ENCODE results near the gene DYNLL2. TPM values are rescaled to one million over a fixed set of nuclear protein-coding genes. Genes with fewer than 3 reads are reported as not detected.
"Not testable (repeated sequence)": the region's sequence is repeated elsewhere in the genome, so short reads cannot be mapped to it uniquely, and the experiment has no call there.

Gene DYNLL2
- total RNA-seq, 1 experiment from 2014 or later: 38.7 TPM

- WGBS (ENCODE audit: extremely low coverage, insufficient read length, low lambda C conversion rate): no CpG with 5 or more reads among the region's 1 CpG
- Histone ChIP-seq H4K20me1 (ENCODE audit: control insufficient read depth, insufficient read depth, insufficient read length) (no peaks in the 10 kb centered on the region), H3K79me1 (ENCODE audit: insufficient read depth, low read depth, low read length, poor library complexity, severe bottlenecking) (no peaks in the 10 kb centered on the region), H3K14ac (ENCODE audit: insufficient read depth, low read length) (no peak overlapping the region), H2BK15ac (ENCODE audit: low read depth, low read length) (no peak overlapping the region), H2BK12ac (ENCODE audit: insufficient read length, low read depth, low read length) (no peak overlapping the region), H3K27me3 (ENCODE audit: insufficient read depth, low read length) (no peaks in the 10 kb centered on the region), H3K4ac (ENCODE audit: low read depth, low read length) (no peak overlapping the region), H3T11ph (ENCODE audit: low read length) (no peak overlapping the region), H3K56ac (ENCODE audit: insufficient read length, low read depth, low read length) (no peak overlapping the region), H3K9ac (ENCODE audit: extremely low read depth, insufficient read length, low read length) (no peak overlapping the region), H4K91ac (ENCODE audit: insufficient read length, low read depth, low read length) (no peak overlapping the region), H3K79me2 (ENCODE audit: insufficient read depth, low read length) (no peaks in the 10 kb centered on the region), H3K23me2 (ENCODE audit: insufficient read length, low read depth, low read length, poor library complexity, severe bottlenecking) (no peaks in the 10 kb centered on the region), H2AFZ (ENCODE audit: low read length) (no peak overlapping the region), H3K4me1 (ENCODE audit: insufficient read depth, low read length) (no peaks in the 10 kb centered on the region), H2BK120ac (ENCODE audit: low read depth, low read length, poor library complexity, severe bottlenecking) (no peak overlapping the region), H2AK5ac (ENCODE audit: insufficient read length, low read length) (no peak overlapping the region), H3K27ac (ENCODE audit: insufficient read length, low read depth, low read length) (no peak overlapping the region), H3K4me2 (ENCODE audit: insufficient read depth, insufficient read length, low read length) (no peak overlapping the region), H4K8ac (replicated peaks; ENCODE audit: insufficient read length, low read depth, low read length) (no peak overlapping the region), H3K23ac (ENCODE audit: insufficient read length, low read depth, low read length) (no peak overlapping the region), H4K5ac (ENCODE audit: insufficient read length, low read depth, low read length) (no peak overlapping the region), H2BK20ac (ENCODE audit: low read depth, low read length, poor library complexity, severe bottlenecking) (no peak overlapping the region), H2BK5ac (ENCODE audit: insufficient read length, low read length) (no peak overlapping the region), H3K18ac (ENCODE audit: insufficient read length, low read depth, low read length) (no peak overlapping the region), H3K9me3 (ENCODE audit: control insufficient read depth, low read depth, low read length) (no peaks in the 10 kb centered on the region)
- H3K27me3 Mint-ChIP-seq (ENCODE audit: low read depth): peaks cover 54% of the 10 kb centered on the region
- H3K4me1 Mint-ChIP-seq: no peaks in the 10 kb centered on the region
- no peaks in the 10 kb centered on the region for H3K36me3 Mint-ChIP-seq (ENCODE audit: insufficient read depth in 1 of 3, low read depth in 3 of 3)
- no peaks in the 10 kb centered on the region; a peak in 1 of 5 replicates for H3K9me3 Mint-ChIP-seq
- H3K27ac Mint-ChIP-seq: no peak overlapping the region
- no peak for TF ChIP-seq CTCF (conservative IDR thresholded peaks at IDR 0.05)
- no peak overlapping the region for H3K4me3 Mint-ChIP-seq
- DNase-seq: no peak
Measured at GRCh38 chr17:58127846-58128245, 44.6 kb downstream of the DYNLL2 start.

- not testable (repeated sequence) for H3K27ac ChIP-seq (ENCODE audit: insufficient read length, low read depth, low read length); H4K91ac ChIP-seq (ENCODE audit: insufficient read length, low read depth, low read length); H2AFZ ChIP-seq (ENCODE audit: low read length); H3K36me3 Mint-ChIP-seq (ENCODE audit: insufficient read depth in 1 of 3, low read depth in 3 of 3); H3K9ac ChIP-seq (ENCODE audit: extremely low read depth, insufficient read length, low read length); H3K79me1 ChIP-seq (ENCODE audit: insufficient read depth, low read depth, low read length, poor library complexity, severe bottlenecking); H2BK5ac ChIP-seq (ENCODE audit: insufficient read length, low read length); H3K9me3 ChIP-seq (ENCODE audit: control insufficient read depth, low read depth, low read length); H3K14ac ChIP-seq (ENCODE audit: insufficient read depth, low read length); H3K4me1 ChIP-seq (ENCODE audit: insufficient read depth, low read length); H4K5ac ChIP-seq (ENCODE audit: insufficient read length, low read depth, low read length); DNase-seq; H3K4ac ChIP-seq (ENCODE audit: low read depth, low read length); H3K4me3 Mint-ChIP-seq; H3K27ac Mint-ChIP-seq; H3K23ac ChIP-seq (ENCODE audit: insufficient read length, low read depth, low read length); H2BK20ac ChIP-seq (ENCODE audit: low read depth, low read length, poor library complexity, severe bottlenecking); H3T11ph ChIP-seq (ENCODE audit: low read length); H2BK12ac ChIP-seq (ENCODE audit: insufficient read length, low read depth, low read length); H2BK15ac ChIP-seq (ENCODE audit: low read depth, low read length); H2AK5ac ChIP-seq (ENCODE audit: insufficient read length, low read length); H3K79me2 ChIP-seq (ENCODE audit: insufficient read depth, low read length); H4K8ac ChIP-seq (replicated peaks; ENCODE audit: insufficient read length, low read depth, low read length); H3K4me2 ChIP-seq (ENCODE audit: insufficient read depth, insufficient read length, low read length); H3K4me1 Mint-ChIP-seq; H4K20me1 ChIP-seq (ENCODE audit: control insufficient read depth, insufficient read depth, insufficient read length); H3K9me3 Mint-ChIP-seq; H3K18ac ChIP-seq (ENCODE audit: insufficient read length, low read depth, low read length); H3K23me2 ChIP-seq (ENCODE audit: insufficient read length, low read depth, low read length, poor library complexity, severe bottlenecking); H2BK120ac ChIP-seq (ENCODE audit: low read depth, low read length, poor library complexity, severe bottlenecking); H3K56ac ChIP-seq (ENCODE audit: insufficient read length, low read depth, low read length); H3K27me3 ChIP-seq (ENCODE audit: insufficient read depth, low read length)
- WGBS (ENCODE audit: extremely low coverage, insufficient read length, low lambda C conversion rate): no CpG with 5 or more reads among the region's 5 CpGs
- peaks cover 80% of the 10 kb centered on the region for H3K27me3 Mint-ChIP-seq (ENCODE audit: low read depth)
Measured at GRCh38 chr17:58132697-58133096, 49.5 kb downstream of the DYNLL2 start.

Measured in H9 (cell line).